Measurements from ENCODE around the gene ACER1. TPM values are rescaled to one million over a fixed set of nuclear protein-coding genes. Genes with fewer than 3 reads are reported as not detected.
A peak's percentile ranks its signal among the peaks of the same experiment; 100 is the strongest.

ACER1 gene
- total RNA-seq, 1 donor from 2014 or later, result not detected

DNA sequence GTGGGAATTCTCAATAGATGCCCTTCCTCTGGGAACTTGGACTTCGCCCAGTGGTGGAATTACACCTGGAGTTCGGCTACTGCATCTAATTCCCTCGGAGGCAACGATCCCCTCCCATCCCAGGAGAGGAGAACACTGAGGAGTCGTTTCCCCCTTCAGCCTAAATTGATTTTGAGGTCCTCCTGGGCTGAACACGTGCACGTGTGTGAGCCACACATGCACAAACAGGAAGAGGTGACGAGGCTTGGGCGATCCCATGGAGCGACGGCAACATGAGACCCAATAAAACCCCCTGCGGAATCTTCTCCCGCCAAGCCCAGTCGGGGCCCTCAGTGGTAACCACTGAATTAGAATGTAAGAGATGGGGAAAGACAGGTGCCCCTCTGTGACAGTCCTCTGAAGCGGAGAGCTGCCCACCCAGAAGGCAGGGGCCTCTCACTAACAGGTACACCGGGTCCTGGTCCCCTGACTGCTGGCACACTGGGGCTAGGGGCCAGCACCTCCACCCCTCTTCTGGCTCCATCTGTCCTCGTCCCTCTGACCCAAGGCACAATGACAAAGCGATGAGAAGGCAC is 58.2 kb downstream of the ACER1 start:
- ATAC-seq, result no peak
- Histone ChIP-seq H3K4me1 (peaks cover 89% of the 10 kb centered on the region), H3K27me3 (no peaks in the 10 kb centered on the region), H3K4me3 (no peak overlapping the region), H3K9me3 (no peaks in the 10 kb centered on the region), H3K36me3 (peaks cover 2% of the 10 kb centered on the region), H3K27ac (peak overlapping the region; percentile 87)
- DNase-seq, result no peak
- intact Hi-C loops (cut with DNase I), result loop anchor here (10.0 kb wide), 1 partner anchor 50 kb away; no protein-coding TSS in a partner anchor
- TF ChIP-seq, protein P1, sequence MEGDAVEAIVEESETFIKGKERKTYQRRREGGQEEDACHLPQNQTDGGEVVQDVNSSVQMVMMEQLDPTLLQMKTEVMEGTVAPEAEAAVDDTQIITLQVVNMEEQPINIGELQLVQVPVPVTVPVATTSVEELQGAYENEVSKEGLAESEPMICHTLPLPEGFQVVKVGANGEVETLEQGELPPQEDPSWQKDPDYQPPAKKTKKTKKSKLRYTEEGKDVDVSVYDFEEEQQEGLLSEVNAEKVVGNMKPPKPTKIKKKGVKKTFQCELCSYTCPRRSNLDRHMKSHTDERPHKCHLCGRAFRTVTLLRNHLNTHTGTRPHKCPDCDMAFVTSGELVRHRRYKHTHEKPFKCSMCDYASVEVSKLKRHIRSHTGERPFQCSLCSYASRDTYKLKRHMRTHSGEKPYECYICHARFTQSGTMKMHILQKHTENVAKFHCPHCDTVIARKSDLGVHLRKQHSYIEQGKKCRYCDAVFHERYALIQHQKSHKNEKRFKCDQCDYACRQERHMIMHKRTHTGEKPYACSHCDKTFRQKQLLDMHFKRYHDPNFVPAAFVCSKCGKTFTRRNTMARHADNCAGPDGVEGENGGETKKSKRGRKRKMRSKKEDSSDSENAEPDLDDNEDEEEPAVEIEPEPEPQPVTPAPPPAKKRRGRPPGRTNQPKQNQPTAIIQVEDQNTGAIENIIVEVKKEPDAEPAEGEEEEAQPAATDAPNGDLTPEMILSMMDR (IDR thresholded peaks at IDR 0.05), result no peak

DNA sequence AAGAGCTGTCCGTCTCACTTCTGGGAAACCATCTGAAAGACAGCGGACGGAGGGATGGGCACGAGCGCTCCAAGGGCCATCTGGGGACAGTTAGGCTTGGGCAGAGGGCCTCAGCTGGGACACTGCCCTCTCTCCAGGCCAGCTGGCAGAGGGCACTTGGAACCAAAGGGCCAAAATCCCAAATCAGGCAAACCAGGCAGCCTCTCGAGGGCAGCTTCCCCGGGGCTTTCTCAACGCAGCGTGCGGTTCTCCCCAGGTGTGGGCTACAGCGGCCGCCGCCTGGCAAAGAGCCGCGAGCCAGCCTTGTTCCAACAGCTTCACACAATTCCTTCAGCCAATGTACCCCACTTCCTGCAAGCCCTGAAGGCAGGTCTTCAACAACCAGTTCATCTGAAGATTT is 58.7 kb downstream of the ACER1 start:
- intact Hi-C loops (cut with DNase I), result loop anchor here (10.0 kb wide), 1 partner anchor 50 kb away; no protein-coding TSS in a partner anchor
- Histone ChIP-seq H3K36me3 (peaks cover 7% of the 10 kb centered on the region), H3K4me1 (peaks cover 94% of the 10 kb centered on the region), H3K4me3 (no peak overlapping the region), H3K27ac (peak overlapping the region; percentile 87), H3K9me3 (no peaks in the 10 kb centered on the region), H3K27me3 (no peaks in the 10 kb centered on the region)
- no peak for DNase-seq
- TF ChIP-seq, protein P1 (IDR thresholded peaks at IDR 0.05), result no peak
- no peak for ATAC-seq

DNA sequence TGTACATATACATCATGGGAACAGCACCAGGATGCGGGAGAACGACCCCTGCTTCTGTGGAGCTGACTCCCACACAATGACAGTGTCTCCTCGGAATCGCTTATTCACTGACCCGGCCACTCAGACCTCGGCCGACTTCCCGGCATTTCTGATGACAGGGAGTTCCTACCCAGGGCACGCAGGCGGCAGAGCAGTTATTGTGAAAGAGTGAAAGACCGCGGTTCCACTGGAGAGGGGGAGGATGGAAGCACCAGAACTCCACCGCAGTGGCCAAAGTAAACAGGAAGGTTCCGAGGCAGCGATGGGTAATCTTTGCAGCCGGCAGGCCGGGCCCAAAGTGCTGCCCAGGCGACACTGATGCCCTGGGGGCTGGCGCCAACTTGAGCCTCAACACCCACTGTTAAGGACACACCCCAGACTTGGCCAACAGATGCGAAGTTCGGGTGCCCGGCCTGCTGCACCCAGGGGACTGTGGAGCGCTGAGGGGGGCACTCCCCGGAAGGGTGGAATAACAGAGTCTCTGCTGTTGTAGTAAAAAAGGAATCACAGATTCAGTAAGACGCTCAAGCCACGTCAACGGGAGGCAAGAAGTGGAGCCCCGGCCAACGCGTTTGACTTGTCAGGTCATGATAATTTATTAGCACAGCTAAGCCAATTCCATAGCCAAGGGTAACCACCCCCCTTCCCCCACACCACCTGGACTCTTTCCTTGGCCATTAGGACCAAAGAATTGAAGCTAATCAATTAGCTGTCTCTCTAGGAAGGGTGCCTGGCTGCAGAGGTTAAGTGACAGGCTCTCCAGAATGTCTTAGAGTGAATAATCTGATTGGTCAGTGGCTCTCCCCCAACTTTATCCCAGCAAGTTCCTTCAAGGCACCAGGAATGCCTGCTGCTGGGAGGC is 59.5 kb downstream of the ACER1 start:
- peak; percentile 88 for ATAC-seq
- intact Hi-C loops (cut with DNase I), result loop anchor here (10.0 kb wide), 1 partner anchor 49 kb away; no protein-coding TSS in a partner anchor

DNA sequence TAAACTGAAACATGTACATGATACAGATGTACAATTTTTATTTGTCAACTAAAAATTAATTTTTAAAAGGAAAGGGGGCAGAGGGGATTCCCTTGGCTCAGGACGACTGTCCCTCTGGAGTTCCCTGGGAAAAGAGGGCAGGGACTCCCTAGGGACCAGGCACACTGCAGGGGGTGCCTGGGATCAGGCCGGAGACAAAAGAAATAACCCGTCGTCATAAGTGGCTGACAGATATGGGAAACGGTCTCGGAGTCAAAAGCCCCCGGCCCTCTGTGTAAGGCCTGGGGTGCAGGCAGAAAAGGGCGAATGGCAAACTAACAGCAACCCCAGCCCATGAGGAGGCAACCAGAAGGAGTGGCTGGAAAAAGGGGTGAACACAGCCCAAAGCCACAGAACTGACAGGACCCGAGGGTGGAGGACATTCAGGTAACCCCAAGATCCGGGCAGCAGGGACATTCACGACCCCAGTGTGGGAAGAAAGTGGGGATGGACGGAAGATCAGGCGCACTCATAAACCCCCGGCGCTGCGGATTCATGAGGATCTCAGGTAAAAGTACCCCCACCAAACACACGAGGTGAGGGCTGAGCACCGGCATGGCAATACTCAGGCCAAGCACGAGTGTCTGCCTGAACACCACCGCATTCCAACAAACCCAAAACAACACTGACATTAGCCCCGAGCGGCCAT is 60.4 kb downstream of the ACER1 start:
- H3K4me3 ChIP-seq, result peak overlapping the region; percentile 6
- H3K4me1 ChIP-seq, result peaks cover 98% of the 10 kb centered on the region
- DNase-seq (no peak), ATAC-seq (no peak)
- TF ChIP-seq, protein P1 (IDR thresholded peaks at IDR 0.05), result no peak
- intact Hi-C loops (cut with DNase I), result loop anchor here (10.0 kb wide), 1 partner anchor 48 kb away; no protein-coding TSS in a partner anchor
- H3K27ac ChIP-seq, result peak overlapping the region; percentile 87
- no peaks in the 10 kb centered on the region for H3K9me3 ChIP-seq
- H3K36me3 ChIP-seq, result peaks cover 23% of the 10 kb centered on the region
- no peaks in the 10 kb centered on the region for H3K27me3 ChIP-seq

More for the DNA sequence above, 59.5 kb downstream of the ACER1 start:
- no peaks in the 10 kb centered on the region for H3K9me3 ChIP-seq
- H3K27ac ChIP-seq, result peak overlapping the region; percentile 87
- peak overlapping the region; percentile 27 for H3K4me3 ChIP-seq
- no peaks in the 10 kb centered on the region for H3K27me3 ChIP-seq
- DNase-seq, result peak; percentile 90
- TF ChIP-seq, protein P1 (IDR thresholded peaks at IDR 0.05), result no peak
- H3K4me1 ChIP-seq, result peaks cover 100% of the 10 kb centered on the region
- H3K36me3 ChIP-seq, result peaks cover 15% of the 10 kb centered on the region

DNA sequence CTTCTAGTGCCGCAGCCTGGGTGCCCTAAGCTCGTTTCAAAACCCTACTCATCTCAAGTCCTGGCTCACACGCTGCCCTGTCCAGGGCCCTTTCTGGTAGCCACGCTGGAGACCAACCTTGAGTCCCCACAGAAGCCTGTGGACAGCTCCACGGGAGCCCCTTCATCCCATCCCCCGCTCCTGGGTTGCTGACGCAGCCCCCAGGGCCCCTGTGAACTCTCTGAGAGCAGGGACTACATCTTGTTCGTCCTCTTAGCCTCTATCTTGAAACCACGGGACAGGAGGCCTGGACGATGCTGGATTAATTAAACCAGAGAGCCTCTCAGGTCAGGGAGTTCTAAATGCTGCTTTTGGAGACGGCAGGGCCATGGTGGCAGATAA is 61.0 kb downstream of the ACER1 start:
- peaks cover 30% of the 10 kb centered on the region for H3K36me3 ChIP-seq
- ATAC-seq (no peak), DNase-seq (no peak)
- H3K27ac ChIP-seq, result peak overlapping the region; percentile 87
- intact Hi-C loops (cut with DNase I), result loop anchor here (10.0 kb wide), 1 partner anchor 48 kb away; no protein-coding TSS in a partner anchor
- peaks cover 95% of the 10 kb centered on the region for H3K4me1 ChIP-seq
- no peaks in the 10 kb centered on the region for H3K27me3 ChIP-seq
- TF ChIP-seq, protein P1 (IDR thresholded peaks at IDR 0.05), result no peak
- no peak overlapping the region for H3K4me3 ChIP-seq
- H3K9me3 ChIP-seq, result no peaks in the 10 kb centered on the region

All from upper lobe of right lung (tissue), 1 donor.